Activated CD4-positive, CD25-positive, alpha-beta regulatory T cell (primary cell): ENCODE measurements around the gene TYMP.

Source experiments
- DNase-seq, 4 experiments: peaks; one replicate each; lab custom pipeline; 2025; lab: John Stamatoyannopoulos, UW

TYMP gene

GRCh38 chr22:50483556-50483955 lies 46.3 kb downstream of the TYMP start:
- DNase-seq = no peak

- DNase-seq = no peak
Observed at GRCh38 chr22:50483106-50483505, 46.7 kb downstream of the TYMP start.

GRCh38 chr22:50482107-50483074 lies 47.4 kb downstream of the TYMP start:
- DNase-seq = no peak

- DNase-seq = peak; percentile 28 to 51 (median 48)
Observed at GRCh38 chr22:50481440-50482106, 48.2 kb downstream of the TYMP start, which contains the start of gene ADM2. Gene ADM2, plus strand, starts transcription at chr22:50481543. Its CDS starts 305 bp downstream, at chr22:50481848.

- DNase-seq = no peak
Observed at GRCh38 chr22:50481045-50481439, 48.8 kb downstream of the TYMP start.

GRCh38 chr22:50479721-50480120 lies 50.1 kb downstream of the TYMP start:
- no peak for DNase-seq

GRCh38 chr22:50477923-50478322 lies 51.9 kb downstream of the TYMP start:
- DNase-seq = no peak

GRCh38 chr22:50476868-50477267 lies 52.9 kb downstream of the TYMP start:
- DNase-seq = no peak
